Ishikawa (cell line): ENCODE measurements around the gene NRCAM.

Experiments
- CEBPB ChIP-seq: IDR thresholded peaks from 2 replicates; pipeline ENCODE4 v1.6.1; 2012
- CREB1 ChIP-seq: IDR thresholded peaks from 2 replicates; pipeline ENCODE4 v1.6.1; 2012; ENCODE audit warnings: low read depth
- EGR1 ChIP-seq: IDR thresholded peaks from 2 replicates; pipeline ENCODE4 v1.6.1; 2012
- EP300 ChIP-seq: IDR thresholded peaks from 2 replicates; pipeline ENCODE4 v1.6.1; 2012; ENCODE audit warnings: borderline replicate concordance
- FOXM1 ChIP-seq: IDR thresholded peaks from 2 replicates; pipeline ENCODE4 v1.6.1; 2012; ENCODE audit warnings: low read depth, borderline replicate concordance
- NFIC ChIP-seq: IDR thresholded peaks from 2 replicates; pipeline ENCODE4 v1.6.1; 2012
- RAD21 ChIP-seq: IDR thresholded peaks from 2 replicates; pipeline ENCODE4 v1.6.1; 2012; ENCODE audit warnings: low read depth
- TAF1 ChIP-seq: IDR thresholded peaks from 2 replicates; pipeline ENCODE4 v1.6.1; 2012; ENCODE audit warnings: low read depth, mild to moderate bottlenecking
- TCF12 ChIP-seq: IDR thresholded peaks from 2 replicates; pipeline ENCODE4 v1.6.1; 2012; ENCODE audit warnings: low read depth
- TEAD4 ChIP-seq: IDR thresholded peaks from 2 replicates; pipeline ENCODE4 v1.6.1; 2012
- YY1 ChIP-seq: IDR thresholded peaks from 2 replicates; pipeline ENCODE4 v1.6.1; 2012; ENCODE audit warnings: low read depth
- ZBTB7A ChIP-seq: IDR thresholded peaks from 2 replicates; pipeline ENCODE4 v1.6.1; 2012; ENCODE audit warnings: low read depth
- TF ChIP-seq, protein P1 (sequence below): IDR thresholded peaks from 2 replicates; pipeline ENCODE4 v1.6.1; 2012; ENCODE audit warnings: low read depth, mild to moderate bottlenecking
- TF ChIP-seq, protein P2 (sequence below): IDR thresholded peaks from 2 replicates; pipeline ENCODE4 v1.6.1; 2012
- TF ChIP-seq, protein P3 (sequence below): IDR thresholded peaks from 2 replicates; pipeline ENCODE4 v1.6.1; 2012

The NRCAM gene

DNA sequence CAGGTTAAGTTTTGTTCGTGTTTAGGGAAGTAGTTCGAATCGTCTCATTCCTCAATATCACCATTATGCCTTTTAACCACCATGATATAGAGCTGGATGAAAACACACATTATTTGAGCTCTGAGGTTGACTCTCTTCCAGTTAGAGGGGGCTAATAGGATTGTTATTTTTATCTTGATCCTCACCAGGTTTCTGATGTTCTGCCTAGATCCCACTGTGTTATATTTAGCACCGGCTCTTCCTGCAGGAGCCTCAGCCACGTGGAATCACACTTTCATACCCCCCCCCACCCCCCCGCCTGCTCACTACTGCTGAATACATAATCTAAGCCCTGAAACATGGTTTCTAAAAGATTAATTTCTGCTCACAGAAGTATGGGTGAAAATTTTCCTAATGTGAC lies 88.3 kb downstream of the NRCAM start:
- TF ChIP-seq EGR1: no peak
- TF ChIP-seq NFIC: no peak
- no peak for TF ChIP-seq CREB1
- no peak for TF ChIP-seq TCF12
- TF ChIP-seq, protein P1, sequence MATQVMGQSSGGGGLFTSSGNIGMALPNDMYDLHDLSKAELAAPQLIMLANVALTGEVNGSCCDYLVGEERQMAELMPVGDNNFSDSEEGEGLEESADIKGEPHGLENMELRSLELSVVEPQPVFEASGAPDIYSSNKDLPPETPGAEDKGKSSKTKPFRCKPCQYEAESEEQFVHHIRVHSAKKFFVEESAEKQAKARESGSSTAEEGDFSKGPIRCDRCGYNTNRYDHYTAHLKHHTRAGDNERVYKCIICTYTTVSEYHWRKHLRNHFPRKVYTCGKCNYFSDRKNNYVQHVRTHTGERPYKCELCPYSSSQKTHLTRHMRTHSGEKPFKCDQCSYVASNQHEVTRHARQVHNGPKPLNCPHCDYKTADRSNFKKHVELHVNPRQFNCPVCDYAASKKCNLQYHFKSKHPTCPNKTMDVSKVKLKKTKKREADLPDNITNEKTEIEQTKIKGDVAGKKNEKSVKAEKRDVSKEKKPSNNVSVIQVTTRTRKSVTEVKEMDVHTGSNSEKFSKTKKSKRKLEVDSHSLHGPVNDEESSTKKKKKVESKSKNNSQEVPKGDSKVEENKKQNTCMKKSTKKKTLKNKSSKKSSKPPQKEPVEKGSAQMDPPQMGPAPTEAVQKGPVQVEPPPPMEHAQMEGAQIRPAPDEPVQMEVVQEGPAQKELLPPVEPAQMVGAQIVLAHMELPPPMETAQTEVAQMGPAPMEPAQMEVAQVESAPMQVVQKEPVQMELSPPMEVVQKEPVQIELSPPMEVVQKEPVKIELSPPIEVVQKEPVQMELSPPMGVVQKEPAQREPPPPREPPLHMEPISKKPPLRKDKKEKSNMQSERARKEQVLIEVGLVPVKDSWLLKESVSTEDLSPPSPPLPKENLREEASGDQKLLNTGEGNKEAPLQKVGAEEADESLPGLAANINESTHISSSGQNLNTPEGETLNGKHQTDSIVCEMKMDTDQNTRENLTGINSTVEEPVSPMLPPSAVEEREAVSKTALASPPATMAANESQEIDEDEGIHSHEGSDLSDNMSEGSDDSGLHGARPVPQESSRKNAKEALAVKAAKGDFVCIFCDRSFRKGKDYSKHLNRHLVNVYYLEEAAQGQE: no peak
- no peak for TF ChIP-seq TAF1
- no peak for TF ChIP-seq ZBTB7A
- no peak for TF ChIP-seq TEAD4
- no peak for TF ChIP-seq RAD21
- no peak for TF ChIP-seq YY1
- no peak for TF ChIP-seq EP300
- no peak for TF ChIP-seq FOXM1
- no peak for TF ChIP-seq CEBPB
- TF ChIP-seq, protein P2, sequence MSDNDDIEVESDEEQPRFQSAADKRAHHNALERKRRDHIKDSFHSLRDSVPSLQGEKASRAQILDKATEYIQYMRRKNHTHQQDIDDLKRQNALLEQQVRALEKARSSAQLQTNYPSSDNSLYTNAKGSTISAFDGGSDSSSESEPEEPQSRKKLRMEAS: no peak
- TF ChIP-seq, protein P3, sequence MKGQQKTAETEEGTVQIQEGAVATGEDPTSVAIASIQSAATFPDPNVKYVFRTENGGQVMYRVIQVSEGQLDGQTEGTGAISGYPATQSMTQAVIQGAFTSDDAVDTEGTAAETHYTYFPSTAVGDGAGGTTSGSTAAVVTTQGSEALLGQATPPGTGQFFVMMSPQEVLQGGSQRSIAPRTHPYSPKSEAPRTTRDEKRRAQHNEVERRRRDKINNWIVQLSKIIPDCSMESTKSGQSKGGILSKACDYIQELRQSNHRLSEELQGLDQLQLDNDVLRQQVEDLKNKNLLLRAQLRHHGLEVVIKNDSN: no peak

DNA sequence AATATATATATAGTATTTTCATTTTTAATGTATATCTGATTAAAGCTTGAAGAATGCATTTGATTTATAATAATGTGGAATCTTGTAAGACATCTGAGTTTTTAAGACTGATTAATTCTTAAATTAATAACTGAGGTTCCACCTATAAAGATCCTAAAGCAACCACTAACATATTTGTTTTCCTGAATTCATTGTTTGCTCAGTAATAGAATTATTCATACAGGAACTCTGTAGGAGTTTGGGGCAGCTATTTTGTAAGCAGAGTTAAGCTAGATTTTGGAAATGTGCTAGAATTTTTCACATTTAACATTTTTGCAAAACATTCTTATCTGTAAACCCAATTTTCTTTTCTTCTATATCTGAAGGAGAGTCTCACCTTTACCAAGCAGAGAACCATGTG lies 88.9 kb downstream of the NRCAM start:
- no peak for TF ChIP-seq FOXM1
- TF ChIP-seq NFIC: no peak
- TF ChIP-seq RAD21: no peak
- no peak for TF ChIP-seq TCF12
- no peak for TF ChIP-seq EGR1
- TF ChIP-seq, protein P1: no peak
- TF ChIP-seq YY1: no peak
- no peak for TF ChIP-seq EP300
- TF ChIP-seq TAF1: no peak
- no peak for TF ChIP-seq TEAD4
- no peak for TF ChIP-seq CREB1
- TF ChIP-seq ZBTB7A: no peak
- TF ChIP-seq, protein P3: no peak
- TF ChIP-seq, protein P2: no peak
- TF ChIP-seq CEBPB: no peak

DNA sequence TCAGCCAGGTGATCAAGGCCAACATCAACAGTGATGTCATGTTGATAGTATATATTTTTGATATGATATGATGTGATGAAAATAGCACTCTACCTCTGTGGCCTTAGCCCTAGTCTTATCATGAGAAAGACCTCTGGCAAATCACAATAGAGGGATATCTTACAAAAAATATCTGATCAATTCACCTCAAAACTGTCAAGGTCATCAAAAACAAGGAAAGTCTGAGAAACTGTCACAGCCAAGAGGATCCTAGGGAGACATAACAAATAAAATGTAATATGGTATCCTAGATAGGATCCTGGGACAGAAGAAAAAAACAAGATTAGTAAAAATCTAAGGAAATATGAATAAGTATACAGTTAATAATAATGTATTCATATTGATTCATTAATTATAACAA lies 92.6 kb downstream of the NRCAM start:
- TF ChIP-seq CREB1: no peak

DNA sequence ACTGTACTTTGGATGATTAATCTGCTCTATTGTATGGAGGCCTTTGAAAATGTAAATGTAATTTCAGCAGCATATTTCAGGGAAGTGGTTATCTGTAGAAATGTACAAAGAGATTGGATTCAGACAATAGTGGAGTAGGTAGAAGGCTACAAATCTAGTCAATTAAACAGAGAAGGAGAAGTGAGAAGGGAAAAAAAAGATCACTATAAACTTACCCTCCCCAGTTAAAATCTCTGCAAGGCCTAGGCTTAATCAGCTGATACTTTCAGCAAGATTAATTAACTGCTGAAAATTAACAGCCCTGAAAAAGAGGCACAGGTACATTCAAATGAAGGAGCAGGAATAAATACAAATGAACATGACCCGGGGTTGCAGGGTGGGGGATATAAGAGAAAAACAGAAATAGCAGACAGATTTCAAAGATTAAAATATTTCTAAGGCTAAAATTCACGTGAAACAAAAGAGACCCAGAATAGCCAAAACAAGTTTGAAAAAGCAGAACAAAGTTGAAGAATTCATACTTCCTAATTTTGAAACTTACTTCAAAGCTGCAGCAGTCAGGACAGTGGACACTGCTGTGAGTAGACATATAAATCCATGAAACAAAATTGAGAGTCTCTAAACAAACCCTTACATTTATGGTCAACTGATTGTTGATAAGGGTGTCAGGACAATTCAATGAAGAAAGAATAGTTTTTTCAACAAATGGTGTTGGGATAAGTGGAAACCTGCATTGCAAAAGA lies 96.0 kb downstream of the NRCAM start:
- TF ChIP-seq, protein P2: no peak

DNA sequence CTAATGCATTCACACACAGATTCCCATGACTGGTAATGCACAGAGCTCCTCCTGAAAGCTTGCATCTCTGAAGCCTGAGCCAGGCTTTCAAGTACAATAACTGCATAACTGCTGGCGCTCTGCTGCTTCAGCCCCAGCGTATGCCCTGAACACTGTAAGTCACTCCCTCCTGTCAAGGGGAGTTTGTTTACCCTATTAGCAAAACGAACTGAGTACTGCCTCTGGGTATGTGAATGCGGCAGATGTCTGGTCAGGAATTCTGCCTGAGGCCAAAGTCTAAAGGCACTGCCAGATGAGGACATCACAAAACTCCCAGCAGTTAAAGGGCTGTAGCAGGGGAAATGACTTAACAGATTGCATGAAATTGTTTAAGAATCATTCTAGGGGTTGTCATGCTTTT lies 97.7 kb downstream of the NRCAM start:
- TF ChIP-seq, protein P3: no peak
- TF ChIP-seq TEAD4 (no peak), ZBTB7A (no peak), TCF12 (no peak), EP300 (no peak), EGR1 (no peak), CREB1 (no peak), FOXM1 (no peak)
- TF ChIP-seq, protein P2: no peak

DNA sequence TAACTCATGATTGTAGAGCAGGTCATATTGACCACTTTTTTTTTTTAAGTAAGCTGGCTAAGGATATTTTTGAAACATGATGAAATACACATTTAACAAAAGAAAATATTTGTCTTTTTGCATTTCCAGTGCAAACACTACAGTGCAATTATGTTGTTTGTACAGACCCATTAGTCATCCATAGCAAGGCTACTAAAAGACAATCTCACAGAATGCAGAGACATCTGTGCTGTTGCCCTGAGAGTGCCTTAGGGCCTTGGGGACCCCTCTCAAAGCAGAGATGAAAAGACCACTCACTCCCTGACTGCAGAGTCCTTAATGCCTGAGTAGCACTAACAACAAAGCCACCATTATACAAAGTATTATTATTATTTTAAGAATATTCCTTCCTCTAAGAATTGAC lies 104.5 kb downstream of the NRCAM start:
- TF ChIP-seq, protein P1: no peak
- no peak for TF ChIP-seq EGR1
- no peak for TF ChIP-seq TAF1
- TF ChIP-seq RAD21: no peak
